Stimulated activated CD8-positive, alpha-beta memory T cell treated with anti-CD3 and anti-CD28 coated beads, Interleukin-12 subunit alpha, Interleukin-12 subunit beta, amount 100 ng/mL, for 1 hour (primary cell): ENCODE results near the gene SNX33.
"Not testable (repeated sequence)": the region's sequence is repeated elsewhere in the genome, so short reads cannot be mapped to it uniquely, and the experiment has no call there.

Experiments used
- DNase-seq: peaks from one replicate; pipeline ENCODE4 v3.0.0-alpha.2; 2020; ENCODE audit warnings: low read depth

Gene SNX33

GRCh38 chr15:75699961-75700874, 52.5 kb downstream of the SNX33 start:
- not testable (repeated sequence) for DNase-seq

- DNase-seq = not testable (repeated sequence)
Measured at GRCh38 chr15:75701071-75702003, 53.6 kb downstream of the SNX33 start.

- no peak for DNase-seq
Measured at GRCh38 chr15:75702436-75702835, 54.7 kb downstream of the SNX33 start.

- not testable (repeated sequence) for DNase-seq
Measured at GRCh38 chr15:75703440-75704262, 55.9 kb downstream of the SNX33 start.

- DNase-seq = no peak
Measured at GRCh38 chr15:75704263-75704615, 56.5 kb downstream of the SNX33 start.

GRCh38 chr15:75704618-75705017, 56.9 kb downstream of the SNX33 start:
- DNase-seq = no peak

- not testable (repeated sequence) for DNase-seq
Measured at GRCh38 chr15:75705375-75705774, 57.7 kb downstream of the SNX33 start.

- no peak for DNase-seq
Measured at GRCh38 chr15:75705854-75706681, 58.4 kb downstream of the SNX33 start.

GRCh38 chr15:75706682-75706954, 58.9 kb downstream of the SNX33 start:
- no peak for DNase-seq

- not testable (repeated sequence) for DNase-seq
Measured at GRCh38 chr15:75709458-75709857, 61.7 kb downstream of the SNX33 start.

GRCh38 chr15:75710874-75711273, 63.2 kb downstream of the SNX33 start:
- not testable (repeated sequence) for DNase-seq

GRCh38 chr15:75711495-75711894, 63.8 kb downstream of the SNX33 start:
- not testable (repeated sequence) for DNase-seq
